ENCODE measurements around the gene EME2.

DNA sequence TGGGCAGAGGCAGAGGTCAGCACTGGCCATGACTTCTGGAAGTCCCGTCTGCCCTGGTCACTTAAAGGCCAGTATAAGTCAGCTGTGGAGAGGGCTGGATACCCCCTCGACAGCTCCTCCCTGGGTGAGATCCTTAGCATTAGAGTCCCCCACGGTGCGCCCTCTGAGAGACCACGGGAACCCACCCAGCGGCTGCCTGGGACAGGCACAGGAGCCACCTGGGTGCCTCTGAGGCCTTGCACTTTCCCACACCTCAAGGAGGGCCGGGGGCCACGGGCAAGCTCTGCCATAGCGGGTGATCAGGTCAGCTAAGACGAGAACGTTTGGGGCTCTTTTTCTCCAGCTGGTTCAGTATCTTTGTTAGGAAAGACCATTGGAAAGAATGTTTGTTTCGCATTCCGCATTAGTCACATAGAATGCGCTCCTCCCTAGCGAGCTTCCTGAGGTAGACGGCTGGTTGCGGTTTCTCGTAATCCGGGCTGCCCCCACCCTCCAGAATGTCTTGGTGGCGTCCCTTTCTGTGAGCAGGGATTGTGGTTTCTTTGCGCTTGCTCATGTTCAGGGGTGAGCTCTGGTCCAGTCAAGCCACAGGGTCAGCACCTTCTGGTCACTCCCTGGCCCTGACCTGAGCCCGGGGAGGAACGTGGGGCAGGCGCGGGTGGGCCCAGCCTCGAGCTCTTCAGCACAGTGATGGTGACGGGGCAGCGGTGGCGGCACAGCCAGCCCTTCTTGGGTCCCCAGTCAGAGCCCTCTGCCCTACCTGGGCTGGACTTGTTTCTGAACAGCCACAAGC is 26.5 kb upstream of the EME2 start:
- TF ChIP-seq, protein P1, sequence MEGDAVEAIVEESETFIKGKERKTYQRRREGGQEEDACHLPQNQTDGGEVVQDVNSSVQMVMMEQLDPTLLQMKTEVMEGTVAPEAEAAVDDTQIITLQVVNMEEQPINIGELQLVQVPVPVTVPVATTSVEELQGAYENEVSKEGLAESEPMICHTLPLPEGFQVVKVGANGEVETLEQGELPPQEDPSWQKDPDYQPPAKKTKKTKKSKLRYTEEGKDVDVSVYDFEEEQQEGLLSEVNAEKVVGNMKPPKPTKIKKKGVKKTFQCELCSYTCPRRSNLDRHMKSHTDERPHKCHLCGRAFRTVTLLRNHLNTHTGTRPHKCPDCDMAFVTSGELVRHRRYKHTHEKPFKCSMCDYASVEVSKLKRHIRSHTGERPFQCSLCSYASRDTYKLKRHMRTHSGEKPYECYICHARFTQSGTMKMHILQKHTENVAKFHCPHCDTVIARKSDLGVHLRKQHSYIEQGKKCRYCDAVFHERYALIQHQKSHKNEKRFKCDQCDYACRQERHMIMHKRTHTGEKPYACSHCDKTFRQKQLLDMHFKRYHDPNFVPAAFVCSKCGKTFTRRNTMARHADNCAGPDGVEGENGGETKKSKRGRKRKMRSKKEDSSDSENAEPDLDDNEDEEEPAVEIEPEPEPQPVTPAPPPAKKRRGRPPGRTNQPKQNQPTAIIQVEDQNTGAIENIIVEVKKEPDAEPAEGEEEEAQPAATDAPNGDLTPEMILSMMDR (IDR thresholded peaks at IDR 0.05), result no peak
- no peak for TF ChIP-seq POLR2A (IDR thresholded peaks at IDR 0.05)

Measured in heart left ventricle (tissue), 13 donors.